Measurements from ENCODE around the gene ZNF75A. TPM values are rescaled to one million over a fixed set of nuclear protein-coding genes. Genes with fewer than 3 reads are reported as not detected.

Gene ZNF75A
- polyA plus RNA-seq, 1 donor (not counting 4 experiments of a cell fraction or from before 2014, with no cell fraction given), result 20.8 TPM

GRCh38 chr16:3282103-3282729 lies 23.1 kb upstream of the ZNF75A start:
- H3K79me2 ChIP-seq (ENCODE audit: control insufficient read depth, insufficient read depth, low read length), result peaks cover 36% of the 10 kb centered on the region
- DNase-seq (ENCODE audit: low read depth, low spot score) (no peak), FAIRE-seq (no peak)
- H3K9me1 ChIP-seq (ENCODE audit: control insufficient read depth, extremely low read depth, insufficient read depth, low read length), result no peaks in the 10 kb centered on the region
- H3K36me3 ChIP-seq (ENCODE audit: control insufficient read depth in 2 of 2, extremely low read depth in 1 of 2, insufficient read depth in 2 of 2, low read length in 2 of 2), result peaks cover 5 to 9% of the 10 kb centered on the region in 2 experiments
- peaks cover 15% of the 10 kb centered on the region for H3K4me1 ChIP-seq (ENCODE audit: control insufficient read depth, extremely low read depth, insufficient read depth, low read length)
- peak overlapping the region; percentile 98 for H3K9ac ChIP-seq (ENCODE audit: control insufficient read depth, extremely low read depth, insufficient read depth, low read length)
- H4K20me1 ChIP-seq (ENCODE audit: control insufficient read depth, extremely low read depth, insufficient read depth, low read length), result no peaks in the 10 kb centered on the region
- peak overlapping the region; percentile 99 for H3K27ac ChIP-seq (ENCODE audit: control insufficient read depth, insufficient read depth, low read length)
- H3K4me3 ChIP-seq (ENCODE audit: control insufficient read depth in 2 of 3, extremely low read depth in 1 of 3, insufficient read depth in 2 of 3, low read depth in 1 of 3, low read length in 3 of 3), result peak overlapping the region; percentile 77 to 79 (median 79)
- dilution Hi-C loops (cut with MboI; ENCODE audit: extremely low pct_ligation_motif_present, low sequenced_read_pairs), result no loop called here
- peak overlapping the region; percentile 99 for H3K4me2 ChIP-seq (ENCODE audit: control insufficient read depth, extremely low read depth, insufficient read depth, low read depth, low read length)
- peak overlapping the region; percentile 94 for H2AFZ ChIP-seq (ENCODE audit: control insufficient read depth, low read length)
- TF ChIP-seq CTCF (optimal IDR thresholded peaks at IDR 0.05 in 1 of 3, IDR thresholded peaks at IDR 0.05 in 1 of 3, conservative IDR thresholded peaks at IDR 0.05 in 1 of 3; ENCODE audit: extremely low read depth in 1 of 3, insufficient read depth in 2 of 3, low read length in 3 of 3) (no peak), EZH2 (IDR thresholded peaks at IDR 0.05; ENCODE audit: low read length) (no peak)
- H3K27me3 ChIP-seq (ENCODE audit: control insufficient read depth, extremely low read depth, insufficient read depth, low read length), result no peaks in the 10 kb centered on the region
- H3K9me3 ChIP-seq (ENCODE audit: control insufficient read depth, low read depth, low read length), result no peaks in the 10 kb centered on the region

- peaks cover 15% of the 10 kb centered on the region for H3K4me1 ChIP-seq (ENCODE audit: control insufficient read depth, extremely low read depth, insufficient read depth, low read length)
- no peak for TF ChIP-seq EZH2 (IDR thresholded peaks at IDR 0.05; ENCODE audit: low read length)
- no peak for TF ChIP-seq CTCF (optimal IDR thresholded peaks at IDR 0.05 in 1 of 3, IDR thresholded peaks at IDR 0.05 in 1 of 3, conservative IDR thresholded peaks at IDR 0.05 in 1 of 3; ENCODE audit: extremely low read depth in 1 of 3, insufficient read depth in 2 of 3, low read length in 3 of 3)
- no peaks in the 10 kb centered on the region for H4K20me1 ChIP-seq (ENCODE audit: control insufficient read depth, extremely low read depth, insufficient read depth, low read length)
- dilution Hi-C loops (cut with MboI; ENCODE audit: extremely low pct_ligation_motif_present, low sequenced_read_pairs), result no loop called here
- FAIRE-seq (peak; percentile 59), DNase-seq (ENCODE audit: low read depth, low spot score) (peak; percentile 83)
- peak within 1 kb of the TSS; percentile 99 for H3K27ac ChIP-seq (ENCODE audit: control insufficient read depth, insufficient read depth, low read length)
- no peaks in the 10 kb centered on the region for H3K9me1 ChIP-seq (ENCODE audit: control insufficient read depth, extremely low read depth, insufficient read depth, low read length)
- H3K36me3 ChIP-seq (ENCODE audit: control insufficient read depth in 2 of 2, extremely low read depth in 1 of 2, insufficient read depth in 2 of 2, low read length in 2 of 2), result peaks cover 5 to 12% of the 10 kb centered on the region in 2 experiments
- peak within 1 kb of the TSS; percentile 98 for H3K9ac ChIP-seq (ENCODE audit: control insufficient read depth, extremely low read depth, insufficient read depth, low read length)
- no peaks in the 10 kb centered on the region for H3K9me3 ChIP-seq (ENCODE audit: control insufficient read depth, low read depth, low read length)
- no peaks in the 10 kb centered on the region for H3K27me3 ChIP-seq (ENCODE audit: control insufficient read depth, extremely low read depth, insufficient read depth, low read length)
- H3K79me2 ChIP-seq (ENCODE audit: control insufficient read depth, insufficient read depth, low read length), result peaks cover 39% of the 10 kb centered on the region
- H3K4me2 ChIP-seq (ENCODE audit: control insufficient read depth, extremely low read depth, insufficient read depth, low read depth, low read length), result peak within 1 kb of the TSS; percentile 99
- peak within 1 kb of the TSS; percentile 94 for H2AFZ ChIP-seq (ENCODE audit: control insufficient read depth, low read length)
- H3K4me3 ChIP-seq (ENCODE audit: control insufficient read depth in 2 of 3, extremely low read depth in 1 of 3, insufficient read depth in 2 of 3, low read depth in 1 of 3, low read length in 3 of 3), result peak within 1 kb of the TSS; percentile 77 to 79 (median 79)
Measured at GRCh38 chr16:3282730-3283542, 22.4 kb upstream of the ZNF75A start, which contains the start of gene ZNF263. Gene ZNF263 (plus strand): TSS chr16:3283491. CDS start chr16:3283819, 328 bp downstream.

All from keratinocyte (primary cell).